GM21737 (cell line): ENCODE results near the gene SDCCAG8.

ENCODE experiments used
- ATAC-seq: cut with Tn5 transposase; IDR thresholded peaks from one replicate; pipeline ENCODE4 v1.9.1; 2021; ENCODE audit warnings: mild to moderate bottlenecking, moderate library complexity; ENCODE audit not compliant: unreplicated experiment

The SDCCAG8 gene

GRCh38 chr1:243415663-243416408 lies 160.0 kb downstream of the SDCCAG8 start:
- ATAC-seq, result no peak

GRCh38 chr1:243416495-243416894 lies 160.7 kb downstream of the SDCCAG8 start:
- ATAC-seq, result no peak

- ATAC-seq, result no peak
Observed at GRCh38 chr1:243420016-243420945, 164.4 kb downstream of the SDCCAG8 start.

GRCh38 chr1:243420946-243421685 lies 165.3 kb downstream of the SDCCAG8 start:
- no peak for ATAC-seq

- peak; percentile 87 for ATAC-seq
Observed at GRCh38 chr1:243421784-243422183, 165.9 kb downstream of the SDCCAG8 start.

- ATAC-seq, result no peak
Observed at GRCh38 chr1:243422362-243422761, 166.5 kb downstream of the SDCCAG8 start.

- no peak for ATAC-seq
Observed at GRCh38 chr1:243428084-243428483, 172.2 kb downstream of the SDCCAG8 start.

- ATAC-seq, result no peak
Observed at GRCh38 chr1:243428617-243429342, 172.9 kb downstream of the SDCCAG8 start.

GRCh38 chr1:243431591-243431990 lies 175.8 kb downstream of the SDCCAG8 start:
- ATAC-seq, result no peak

GRCh38 chr1:243432136-243432535 lies 176.3 kb downstream of the SDCCAG8 start:
- ATAC-seq, result no peak

- no peak for ATAC-seq
Observed at GRCh38 chr1:243433737-243434370, 178.0 kb downstream of the SDCCAG8 start.

- no peak for ATAC-seq
Observed at GRCh38 chr1:243434594-243434993, 178.8 kb downstream of the SDCCAG8 start.

- no peak for ATAC-seq
Observed at GRCh38 chr1:243435836-243436235, 180.0 kb downstream of the SDCCAG8 start.

GRCh38 chr1:243438146-243438545 lies 182.3 kb downstream of the SDCCAG8 start:
- no peak for ATAC-seq

GRCh38 chr1:243438815-243439214 lies 183.0 kb downstream of the SDCCAG8 start:
- ATAC-seq, result no peak

GRCh38 chr1:243440406-243440805 lies 184.6 kb downstream of the SDCCAG8 start:
- no peak for ATAC-seq

- ATAC-seq, result no peak
Observed at GRCh38 chr1:243441601-243442000, 185.8 kb downstream of the SDCCAG8 start.

GRCh38 chr1:243443557-243443956 lies 187.7 kb downstream of the SDCCAG8 start:
- ATAC-seq, result no peak

- ATAC-seq, result no peak
Observed at GRCh38 chr1:243447347-243447746, 191.5 kb downstream of the SDCCAG8 start.

- no peak for ATAC-seq
Observed at GRCh38 chr1:243447844-243448243, 192.0 kb downstream of the SDCCAG8 start.
